ENCODE data around the gene PFDN1.
"Not testable (repeated sequence)": the region's sequence is repeated elsewhere in the genome, so short reads cannot be mapped to it uniquely, and the experiment has no call there.

The PFDN1 gene

GRCh38 chr5:140302786-140303639 lies at the start of gene PFDN1:
Gene PFDN1 (minus strand): TSS chr5:140303101. CDS start chr5:140303073, 28 bp downstream.
- DNase-seq (ENCODE audit: low spot score) = peak; percentile 94

GRCh38 chr5:140351609-140352334 lies 48.9 kb upstream of the PFDN1 start:
- peak; percentile 90 for DNase-seq (ENCODE audit: low spot score)

GRCh38 chr5:140349244-140349643 lies 46.3 kb upstream of the PFDN1 start:
- no peak for DNase-seq (ENCODE audit: low spot score)

GRCh38 chr5:140348104-140348503 lies 45.2 kb upstream of the PFDN1 start:
- DNase-seq (ENCODE audit: low spot score) = no peak

GRCh38 chr5:140347360-140347759 lies 44.5 kb upstream of the PFDN1 start:
- no peak for DNase-seq (ENCODE audit: low spot score)

GRCh38 chr5:140346348-140347221 lies 43.7 kb upstream of the PFDN1 start, which contains the start of gene HBEGF:
Gene HBEGF (minus strand): TSS chr5:140346603. CDS start chr5:140346328, 275 bp downstream.
- DNase-seq (ENCODE audit: low spot score) = peak; percentile 42

- no peak for DNase-seq (ENCODE audit: low spot score)
These were observed 43.0 kb upstream of the PFDN1 start for GRCh38 chr5:140345919-140346347.

GRCh38 chr5:140344683-140345423 lies 42.0 kb upstream of the PFDN1 start:
- no peak for DNase-seq (ENCODE audit: low spot score)

- DNase-seq (ENCODE audit: low spot score) = not testable (repeated sequence)
These were observed 40.9 kb upstream of the PFDN1 start for GRCh38 chr5:140343849-140344248.

- DNase-seq (ENCODE audit: low spot score) = no peak
These were observed 40.0 kb upstream of the PFDN1 start for GRCh38 chr5:140342896-140343295.

- DNase-seq (ENCODE audit: low spot score) = peak; percentile 31
These were observed 39.4 kb upstream of the PFDN1 start for GRCh38 chr5:140342287-140342686.

- no peak for DNase-seq (ENCODE audit: low spot score)
These were observed 38.7 kb upstream of the PFDN1 start for GRCh38 chr5:140341591-140341990.

- DNase-seq (ENCODE audit: low spot score) = no peak
These were observed 37.8 kb upstream of the PFDN1 start for GRCh38 chr5:140340605-140341121.

- no peak for DNase-seq (ENCODE audit: low spot score)
These were observed 36.7 kb upstream of the PFDN1 start for GRCh38 chr5:140339636-140340035.

GRCh38 chr5:140338908-140339307 lies 36.0 kb upstream of the PFDN1 start:
- no peak for DNase-seq (ENCODE audit: low spot score)

- no peak for DNase-seq (ENCODE audit: low spot score)
These were observed 35.4 kb upstream of the PFDN1 start for GRCh38 chr5:140338336-140338735.

- DNase-seq (ENCODE audit: low spot score) = no peak
These were observed 35.0 kb upstream of the PFDN1 start for GRCh38 chr5:140337880-140338279.

GRCh38 chr5:140336388-140336787 lies 33.5 kb upstream of the PFDN1 start:
- no peak for DNase-seq (ENCODE audit: low spot score)

GRCh38 chr5:140331638-140332037 lies 28.7 kb upstream of the PFDN1 start:
- DNase-seq (ENCODE audit: low spot score) = no peak

- no peak for DNase-seq (ENCODE audit: low spot score)
These were observed 27.0 kb upstream of the PFDN1 start for GRCh38 chr5:140329739-140330481.

Measured in CD4-positive, alpha-beta T cell treated with Interleukin-2 at 100 ng/mL for 4 hours (primary cell).